IMR-90 (cell line): ENCODE results near the gene PIP5K1A. TPM values are rescaled to one million over a fixed set of nuclear protein-coding genes. Genes with fewer than 3 reads are reported as not detected.

Source experiments
- ATAC-seq: fragments of 200-7000 bp; cut with Tn5 transposase; 2 replicates; pipeline ENCODE4 v1.9.1; 2020; ENCODE audit warnings: low read depth, mild to moderate bottlenecking, moderate library complexity
- BruUV-seq: library from RNA; stranded (reverse); fragments of 400-500 nt; replicated peaks from 2 replicates; lab custom pipeline; 2021; lab: Mats Ljungman, UMichigan
- CTCF ChIA-PET: fragments of 300-600 bp; formaldehyde crosslinking; extraction: SDS; loops from one replicate; lab custom pipeline; 2021; ENCODE audit warnings: antibody characterized with exemption; lab: Yijun Ruan, JAX
- POLR2A ChIA-PET: fragments of 300-600 bp; sonication (Branson Sonifier 250); formaldehyde crosslinking; loops from one replicate; lab custom pipeline; 2022; ENCODE audit warnings: antibody characterized with exemption; ENCODE audit not compliant: unreplicated experiment; lab: Charles Lee
- DNase-seq: peaks from one replicate; pipeline ENCODE4 v3.0.0; 2013
- H2AFZ ChIP-seq: replicated peaks from 2 replicates; pipeline ENCODE3; 2013; ENCODE audit warnings: low read length, mild to moderate bottlenecking; ENCODE audit not compliant: poor library complexity
- H2AK5ac ChIP-seq: 2 replicates; pipeline ENCODE4 v1.6.1; 2013; ENCODE audit warnings: low read depth, low read length, inconsistent platforms
- H2AK9ac ChIP-seq: replicated peaks from 2 replicates; pipeline ENCODE3; 2013; ENCODE audit warnings: mild to moderate bottlenecking, low read depth, low read length, moderate library complexity; ENCODE audit not compliant: poor library complexity
- H2BK120ac ChIP-seq: 2 replicates; pipeline ENCODE4 v1.6.1; 2013; ENCODE audit warnings: low read depth, low read length, inconsistent platforms
- H2BK15ac ChIP-seq: 3 replicates; pipeline ENCODE4 v1.6.1; 2013; ENCODE audit warnings: low read depth, low read length, inconsistent platforms
- H2BK20ac ChIP-seq: 2 replicates; pipeline ENCODE4 v1.6.1; 2013; ENCODE audit warnings: low read depth, mild to moderate bottlenecking, inconsistent platforms, low read length, moderate library complexity
- H2BK5ac ChIP-seq: 2 replicates; pipeline ENCODE4 v1.6.1; 2013; ENCODE audit warnings: mild to moderate bottlenecking, low read depth, low read length, inconsistent platforms; ENCODE audit not compliant: poor library complexity, severe bottlenecking
- H3K14ac ChIP-seq: replicated peaks from 2 replicates; pipeline ENCODE4 v1.6.1; 2013; ENCODE audit warnings: low read depth, low read length, inconsistent platforms
- H3K18ac ChIP-seq: 2 replicates; pipeline ENCODE4 v1.6.1; 2013; ENCODE audit warnings: low read depth, low read length, control low read depth
- H3K23ac ChIP-seq: 2 replicates; pipeline ENCODE4 v1.6.1; 2013; ENCODE audit warnings: low read depth, low read length, inconsistent platforms
- H3K27ac ChIP-seq: 2 replicates; pipeline ENCODE4 v1.5.1; 2013; ENCODE audit warnings: mild to moderate bottlenecking, control low read depth, low read length; ENCODE audit not compliant: insufficient read depth
- H3K27me3 ChIP-seq: 2 replicates; pipeline ENCODE4 v1.6.1; 2013; ENCODE audit warnings: low read length; ENCODE audit not compliant: control insufficient read depth, insufficient read depth
- H3K36me3 ChIP-seq: 2 replicates; pipeline ENCODE4 v1.6.1; 2013; ENCODE audit warnings: low read length, mixed read lengths; ENCODE audit not compliant: control insufficient read depth, insufficient read depth
- H3K4ac ChIP-seq: 2 replicates; pipeline ENCODE4 v1.6.1; 2013; ENCODE audit warnings: low read depth, low read length, inconsistent platforms
- H3K4me1 ChIP-seq: 2 replicates; pipeline ENCODE4 v1.6.1; 2013; ENCODE audit warnings: low read length, mixed read lengths; ENCODE audit not compliant: control insufficient read depth, insufficient read depth
- H3K4me2 ChIP-seq: 2 replicates; pipeline ENCODE4 v1.6.1; 2013; ENCODE audit warnings: low read depth, mild to moderate bottlenecking, control low read depth, low read length, moderate library complexity
- H3K4me3 ChIP-seq: 2 replicates; pipeline ENCODE4 v1.5.1; 2013; ENCODE audit warnings: low read depth, mild to moderate bottlenecking, control low read depth, low read length, moderate library complexity; ENCODE audit not compliant: insufficient read depth
- H3K56ac ChIP-seq: 2 replicates; pipeline ENCODE4 v1.6.1; 2013; ENCODE audit warnings: low read length, inconsistent platforms; ENCODE audit not compliant: insufficient read depth; ENCODE audit errors: extremely low read depth
- H3K79me1 ChIP-seq, 2 experiments: 2 replicates each; pipeline ENCODE4 v1.6.1; 2013; ENCODE audit warnings: low read length in 2 of 2, inconsistent platforms in 1 of 2, low read depth in 1 of 2
- H3K9ac ChIP-seq: 2 replicates; pipeline ENCODE4 v1.6.1; 2013; ENCODE audit warnings: low read depth, low read length, control low read depth
- H3K9me1 ChIP-seq: 2 replicates; pipeline ENCODE4 v1.6.1; 2013; ENCODE audit warnings: low read length, inconsistent platforms; ENCODE audit not compliant: insufficient read depth
- H3K9me3 ChIP-seq: 2 replicates; pipeline ENCODE4 v1.6.1; 2013; ENCODE audit warnings: low read length; ENCODE audit not compliant: control insufficient read depth, insufficient read depth
- H4K20me1 ChIP-seq: 2 replicates; pipeline ENCODE4 v1.6.1; 2013; ENCODE audit warnings: low read length, inconsistent platforms; ENCODE audit not compliant: insufficient read depth
- H4K5ac ChIP-seq: 2 replicates; pipeline ENCODE4 v1.6.1; 2013; ENCODE audit warnings: mild to moderate bottlenecking, low read depth, low read length, control low read depth
- H4K8ac ChIP-seq, 2 experiments: 2 replicates each; pipeline ENCODE4 v1.6.1; 2013; ENCODE audit warnings: low read depth in 2 of 2, low read length in 2 of 2, control low read depth in 1 of 2, inconsistent platforms in 1 of 2
- H4K91ac ChIP-seq: 2 replicates; pipeline ENCODE4 v1.6.1; 2013; ENCODE audit warnings: low read depth, low read length, inconsistent platforms; ENCODE audit not compliant: insufficient read depth
- WGBS, 2 experiments: methylation state at CpG; one replicate each; pipeline versions ENCODE4 v1.1.5 to v1.1.7; 2013; ENCODE audit warnings: missing lambda C conversion rate in 2 of 2; ENCODE audit not compliant: insufficient read length in 1 of 2; ENCODE audit errors: extremely low coverage in 2 of 2; 5-methylcytosine and 5-hydroxymethylcytosine counted together
- dilution Hi-C: fragments of 300-500 bp; cut with HindIII; formaldehyde crosslinking; loops from one replicate; pipeline ENCODE4 v1.14.3; 2018; ENCODE audit warnings: low sequenced_read_pairs; ENCODE audit not compliant: unreplicated experiment
- in situ Hi-C: fragments of 300-500 bp; cut with MboI; formaldehyde crosslinking; loops from 3 replicates; pipeline ENCODE4 v1.14.3; 2019; ENCODE audit warnings: low sequenced_read_pairs, inconsistent platforms, mixed read lengths
- intact Hi-C: fragments of 100-400 bp; cut with micrococcal nuclease; formaldehyde crosslinking; loops from 2 replicates; pipeline ENCODE4 v1.10.0; 2022
- polyA plus RNA-seq, 3 experiments: library from polyadenylated mRNA; depleted of rRNA; stranded (reverse); fragments of >200 nt; gene quantifications; 2 replicates each; pipeline ENCODE4 v1.2.3, GENCODE V29; 2012; ENCODE audit warnings: low replicate concordance in 1 of 3
- total RNA-seq: library from RNA; depleted of rRNA; stranded (reverse); fragments of >200 nt; gene quantifications from 2 replicates; pipeline ENCODE4 v1.2.3, GENCODE V29; 2012
- TF ChIP-seq, protein P1 (sequence below): conservative IDR thresholded peaks from 2 replicates; pipeline ENCODE4 v1.5.1; 2012; ENCODE audit warnings: mild to moderate bottlenecking, low read depth, low read length, improper control_type of control experiment

Gene PIP5K1A
- total and polyA plus RNA-seq, 2 of the 4 experiments (the other 2 are of a cell fraction), result 59.1 to 105 TPM

DNA sequence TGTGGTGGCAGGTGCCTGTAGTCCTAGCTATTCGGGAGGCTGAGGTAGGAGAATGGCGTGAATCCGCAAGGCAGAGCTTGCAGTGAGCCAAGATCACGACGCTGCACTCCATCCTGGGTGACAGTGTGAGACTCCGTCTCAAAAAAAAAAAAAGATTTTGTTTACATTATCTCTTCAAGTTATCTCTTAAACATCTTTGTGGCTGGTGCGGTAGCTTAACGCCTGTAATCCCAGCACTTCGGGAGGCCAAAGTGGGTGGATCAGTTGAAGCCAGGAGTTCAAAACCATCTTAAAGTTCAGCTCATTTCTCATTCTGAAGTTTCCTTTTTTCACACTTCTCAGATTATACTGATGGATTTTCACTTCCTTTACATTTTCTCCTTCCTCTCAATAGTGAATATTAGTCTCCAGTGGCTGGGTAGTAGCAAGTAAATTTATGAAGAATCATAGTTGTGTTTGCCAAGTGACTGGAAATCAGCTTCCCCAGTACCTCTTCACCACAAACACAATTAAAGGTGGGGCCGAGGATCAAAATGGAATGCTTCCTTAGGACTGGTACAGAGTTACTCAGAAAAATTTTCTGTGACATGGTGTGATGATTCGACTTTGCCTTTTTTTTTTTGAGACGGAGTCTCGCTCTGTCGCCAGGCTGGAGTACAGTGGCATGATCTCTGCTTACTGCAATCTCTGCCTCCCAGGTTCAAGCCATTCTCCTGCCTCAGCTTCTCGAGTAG, 13.8 kb downstream of the PIP5K1A start:
- H3K4ac ChIP-seq, result no peak overlapping the region
- H3K4me2 ChIP-seq, result no peak overlapping the region
- peak overlapping the region; percentile 1 for H2BK5ac ChIP-seq
- in situ Hi-C loops (no loop called here), intact Hi-C loops (no loop called here), dilution Hi-C loops (no loop called here)
- H4K91ac ChIP-seq, result no peak overlapping the region
- BruUV-seq, result no TSS peak
- H2AK5ac ChIP-seq, result no peak overlapping the region
- H3K27me3 ChIP-seq, result no peaks in the 10 kb centered on the region
- H2BK20ac ChIP-seq, result no peak overlapping the region
- no peak overlapping the region for H3K27ac ChIP-seq
- H3K9ac ChIP-seq, result no peak overlapping the region
- peaks cover 79% of the 10 kb centered on the region for H4K20me1 ChIP-seq
- H2BK120ac ChIP-seq, result no peak overlapping the region
- no peak overlapping the region for H3K14ac ChIP-seq
- POLR2A ChIA-PET, result interaction anchor here (0.6 kb wide), 1 partner anchor 11 kb away, joined by 3 read pairs; no protein-coding TSS in a partner anchor
- no peaks in the 10 kb centered on the region for H3K9me3 ChIP-seq
- H3K36me3 ChIP-seq, result peaks cover 25% of the 10 kb centered on the region
- H3K18ac ChIP-seq, result no peak overlapping the region
- WGBS, 2 experiments, result no CpG with 5 or more reads among the region's 15 CpGs
- TF ChIP-seq, protein P1, sequence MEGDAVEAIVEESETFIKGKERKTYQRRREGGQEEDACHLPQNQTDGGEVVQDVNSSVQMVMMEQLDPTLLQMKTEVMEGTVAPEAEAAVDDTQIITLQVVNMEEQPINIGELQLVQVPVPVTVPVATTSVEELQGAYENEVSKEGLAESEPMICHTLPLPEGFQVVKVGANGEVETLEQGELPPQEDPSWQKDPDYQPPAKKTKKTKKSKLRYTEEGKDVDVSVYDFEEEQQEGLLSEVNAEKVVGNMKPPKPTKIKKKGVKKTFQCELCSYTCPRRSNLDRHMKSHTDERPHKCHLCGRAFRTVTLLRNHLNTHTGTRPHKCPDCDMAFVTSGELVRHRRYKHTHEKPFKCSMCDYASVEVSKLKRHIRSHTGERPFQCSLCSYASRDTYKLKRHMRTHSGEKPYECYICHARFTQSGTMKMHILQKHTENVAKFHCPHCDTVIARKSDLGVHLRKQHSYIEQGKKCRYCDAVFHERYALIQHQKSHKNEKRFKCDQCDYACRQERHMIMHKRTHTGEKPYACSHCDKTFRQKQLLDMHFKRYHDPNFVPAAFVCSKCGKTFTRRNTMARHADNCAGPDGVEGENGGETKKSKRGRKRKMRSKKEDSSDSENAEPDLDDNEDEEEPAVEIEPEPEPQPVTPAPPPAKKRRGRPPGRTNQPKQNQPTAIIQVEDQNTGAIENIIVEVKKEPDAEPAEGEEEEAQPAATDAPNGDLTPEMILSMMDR, result no peak
- no peak overlapping the region for H2AK9ac ChIP-seq
- no peak overlapping the region for H2BK15ac ChIP-seq
- ATAC-seq (no peak), DNase-seq (no peak)
- 0 out of 2 replicates have a peak overlapping the region, but pooled peaks have one; percentile 26 for H3K23ac ChIP-seq
- peaks cover 4 to 64% of the 10 kb centered on the region in 2 experiments; a peak in 3 of 4 replicates for H3K79me1 ChIP-seq
- CTCF ChIA-PET, result no interaction called here
- no peak overlapping the region for H2AFZ ChIP-seq
- no peak overlapping the region for H4K5ac ChIP-seq
- H3K4me3 ChIP-seq, result no peak overlapping the region
- H4K8ac ChIP-seq, result no peak overlapping the region
- H3K4me1 ChIP-seq, result peaks cover 1% of the 10 kb centered on the region; the same call in 1 of the 2 replicates
- H3K9me1 ChIP-seq, result peaks cover 8% of the 10 kb centered on the region; the same call in 1 of the 2 replicates
- H3K56ac ChIP-seq, result no peak overlapping the region
